Ovary (tissue), 9 donors: ENCODE measurements around the gene SLC35A1. TPM values are rescaled to one million over a fixed set of nuclear protein-coding genes. Genes with fewer than 3 reads are reported as not detected.

Experiments
- DNase-seq, 5 donors: peaks; one replicate each; pipeline ENCODE4 v3.0.0-alpha.2; 2019 to 2020
- H3K27ac ChIP-seq, 2 donors: fragments of 200-600 bp; one replicate each; pipeline versions ENCODE4 v1.5.1 to v1.8.0; 2019 to 2022
- H3K27me3 ChIP-seq: fragments of 200-600 bp; one replicate; pipeline ENCODE4 v1.8.0; 2022
- H3K36me3 ChIP-seq: fragments of 200-600 bp; sonication (generic); one replicate; pipeline ENCODE4 v1.5.1; 2019
- H3K4me1 ChIP-seq: one replicate; pipeline ENCODE4 v1.8.1; 2013; ENCODE audit warnings: mild to moderate bottlenecking, moderate library complexity; ENCODE audit not compliant: insufficient read depth
- H3K4me3 ChIP-seq: fragments of 200-600 bp; sonication (generic); one replicate; pipeline ENCODE4 v1.5.1; 2017
- H3K9me3 ChIP-seq, 2 donors: fragments of 200-600 bp in 1 of 2; sonication (generic) in 1 of 2; one replicate each; pipeline versions ENCODE4 v1.5.1 to v1.8.1; 2013 to 2019; ENCODE audit warnings: mild to moderate bottlenecking in 1 of 2, moderate library complexity in 1 of 2
- CTCF ChIP-seq, 3 donors: fragments of 450-650 bp in 2 of 3; fragments of 200-600 bp in 1 of 3; IDR thresholded peaks; one replicate each; pipeline versions ENCODE4 v1.5.1 to v1.8.0; 2016 to 2022; ENCODE audit warnings: antibody characterized with exemption in 3 of 3, mild to moderate bottlenecking in 1 of 3
- EP300 ChIP-seq: sonication (generic); formaldehyde crosslinking; IDR thresholded peaks from one replicate; pipeline ENCODE4 v1.6.1; 2017; ENCODE audit warnings: antibody characterized with exemption
- POLR2A ChIP-seq: fragments of 450-650 bp; IDR thresholded peaks from one replicate; pipeline ENCODE4 v1.6.1; 2017; ENCODE audit warnings: antibody characterized with exemption, mild to moderate bottlenecking, moderate library complexity
- WGBS, 3 donors: extraction: QIAGEN DNeasy Blood & Tissue Kit in 1 of 3; methylation state at CpG; one replicate each; pipeline versions ENCODE4 v1.1.5 to v1.1.7; 2013 to 2017; 5-methylcytosine and 5-hydroxymethylcytosine counted together
- intact Hi-C, 4 donors: fragments of 100-400 bp; cut with DNase I; formaldehyde crosslinking; loops; one replicate each; pipeline versions ENCODE4 v1.11.0 to v1.15.1; 2022 to 2023
- polyA plus RNA-seq, 2 donors: library from polyadenylated mRNA; stranded (reverse); fragments of 200-250 nt in 1 of 2; fragments of 350-450 nt in 1 of 2; fragmentation: Illumina TruSeq in 1 of 2; extraction: RNeasy Lipid Tissue Mini Kit (QIAGEN cat#74804) in 1 of 2; gene quantifications; one replicate each; pipeline ENCODE4 v1.2.3, GENCODE V29; 2013 to 2014
- total RNA-seq, 7 donors: library from RNA; depleted of rRNA in 2 of 7; stranded (reverse); fragments of >200 nt in 2 of 7; fragmentation: NEBNext Ultra II Directional in 3 of 7; extraction: Animal tissue kit (Norgen Biotek cat#: 25700) in 3 of 7; gene quantifications; one replicate each; pipeline versions ENCODE4 v1.1.0 to v1.2.4, GENCODE V29; 2016 to 2023
- donor health status: DM: no; HTN: no; CAD: no; lungs with moderate emphysema.
- donor health status: DM: no; HTN: no; CAD: no.
- donor health status: Bipolar disorder and iron deficiency.
- donor health status: DM: yes; HTN: yes; CAD: no.
- donor health status: DM: no; HTN: no; CAD: no.
- donor health status: DM: yes; HTN: yes; CAD: no.

SLC35A1 gene
- total and polyA plus RNA-seq, 9 donors = 16.6 to 24.6 (median 21.6) TPM

- no peaks in the 10 kb centered on the region for H3K36me3 ChIP-seq
Observed at GRCh38 chr6:87522686-87523085, 49.9 kb downstream of the SLC35A1 start.

GRCh38 chr6:87529221-87529620 is 56.4 kb downstream of the SLC35A1 start:
- H3K27me3 ChIP-seq = no peaks in the 10 kb centered on the region
- no peak overlapping the region for H3K27ac ChIP-seq
- H3K4me3 ChIP-seq = no peak overlapping the region
- TF ChIP-seq CTCF (IDR thresholded peaks at IDR 0.05) (no peak), EP300 (no peak)
- 88 to 94% (median 93%) methylated on average over 1 of the region's 1 CpG for WGBS, 3 donors
- no peaks in the 10 kb centered on the region for H3K9me3 ChIP-seq
- intact Hi-C loops = no loop called here
- no peak for DNase-seq
- no peaks in the 10 kb centered on the region for H3K36me3 ChIP-seq
- no peaks in the 10 kb centered on the region for H3K4me1 ChIP-seq

More at GRCh38 chr6:87522686-87523085, 49.9 kb downstream of the SLC35A1 start:
- DNase-seq = no peak
- H3K9me3 ChIP-seq = no peaks in the 10 kb centered on the region
- no peak for TF ChIP-seq CTCF (IDR thresholded peaks at IDR 0.05)
- no peak for TF ChIP-seq EP300
- TF ChIP-seq POLR2A = no peak
- WGBS, 3 donors = 78 to 95% (median 93%) methylated on average over 3 of the region's 3 CpGs
- intact Hi-C loops = no loop called here
- no peak overlapping the region for H3K27ac ChIP-seq
- no peaks in the 10 kb centered on the region for H3K4me1 ChIP-seq
- no peaks in the 10 kb centered on the region for H3K27me3 ChIP-seq
- no peak overlapping the region for H3K4me3 ChIP-seq

- no peak overlapping the region for H3K27ac ChIP-seq
- H3K4me3 ChIP-seq = no peak overlapping the region
- H3K4me1 ChIP-seq = no peaks in the 10 kb centered on the region
- no peaks in the 10 kb centered on the region for H3K27me3 ChIP-seq
- TF ChIP-seq CTCF (IDR thresholded peaks at IDR 0.05) (no peak), EP300 (no peak)
- no peaks in the 10 kb centered on the region for H3K36me3 ChIP-seq
- 97 to 100% (median 97%) methylated on average over 2 of the region's 2 CpGs for WGBS, 3 donors
- H3K9me3 ChIP-seq = no peaks in the 10 kb centered on the region
- no peak for DNase-seq
- intact Hi-C loops = no loop called here
Observed at GRCh38 chr6:87534377-87535047, 61.7 kb downstream of the SLC35A1 start.

- no peak overlapping the region for H3K4me3 ChIP-seq
- no peaks in the 10 kb centered on the region for H3K4me1 ChIP-seq
- DNase-seq = no peak
- H3K9me3 ChIP-seq = no peaks in the 10 kb centered on the region
- no peak for TF ChIP-seq POLR2A
- TF ChIP-seq EP300 = no peak
- no peak for TF ChIP-seq CTCF (IDR thresholded peaks at IDR 0.05)
- intact Hi-C loops = no loop called here
- no peak overlapping the region for H3K27ac ChIP-seq
- H3K27me3 ChIP-seq = no peaks in the 10 kb centered on the region
- WGBS, 3 donors = 88 to 97% (median 91%) methylated on average over 1 of the region's 1 CpG
- no peaks in the 10 kb centered on the region for H3K36me3 ChIP-seq
Observed at GRCh38 chr6:87538510-87539260, 65.9 kb downstream of the SLC35A1 start.
